MCF 10A (cell line): ENCODE measurements around the gene KLHL40. TPM values are rescaled to one million over a fixed set of nuclear protein-coding genes. Genes with fewer than 3 reads are reported as not detected.

ENCODE experiments used
- BruUV-seq: library from RNA; stranded (reverse); fragments of 400-500 nt; replicated peaks from 2 replicates; lab custom pipeline; 2021; lab: Mats Ljungman, UMichigan
- CTCF ChIA-PET: fragments of 300-600 bp; sonication (Branson Sonifier 250); formaldehyde crosslinking; extraction: SDS; loops from one replicate; lab custom pipeline; 2021; ENCODE audit warnings: antibody characterized with exemption, inconsistent platforms; lab: Yijun Ruan, JAX
- POLR2A ChIA-PET: fragments of 300-600, 350-650 bp; sonication (Branson Sonifier 250); formaldehyde crosslinking; extraction: SDS; loops from one replicate; lab custom pipeline; 2020; ENCODE audit warnings: antibody characterized with exemption, inconsistent platforms; lab: Yijun Ruan, JAX
- DNase-seq: peaks from one replicate; pipeline ENCODE4 v3.0.0-alpha.2; 2018; ENCODE audit not compliant: unreplicated experiment
- H3K27ac Mint-ChIP-seq: one replicate; pipeline ENCODE4 v1.8.0; 2022; ENCODE audit warnings: mild to moderate bottlenecking, low read depth, mixed read lengths; ENCODE audit not compliant: unreplicated experiment
- H3K27me3 Mint-ChIP-seq: one replicate; pipeline ENCODE4 v1.8.0; 2022; ENCODE audit warnings: mixed read lengths; ENCODE audit not compliant: insufficient read depth, unreplicated experiment
- H3K36me3 Mint-ChIP-seq: one replicate; pipeline ENCODE4 v1.8.0; 2022; ENCODE audit warnings: mild to moderate bottlenecking, moderate library complexity, mixed read lengths; ENCODE audit not compliant: insufficient read depth, unreplicated experiment
- H3K4me1 Mint-ChIP-seq: one replicate; pipeline ENCODE4 v1.8.0; 2022; ENCODE audit warnings: mixed read lengths; ENCODE audit not compliant: insufficient read depth, unreplicated experiment
- H3K4me3 Mint-ChIP-seq: one replicate; pipeline ENCODE4 v1.8.0; 2022; ENCODE audit warnings: mild to moderate bottlenecking, moderate library complexity, mixed read lengths; ENCODE audit not compliant: unreplicated experiment
- H3K9me3 Mint-ChIP-seq: one replicate; pipeline ENCODE4 v1.8.0; 2022; ENCODE audit warnings: mixed read lengths; ENCODE audit not compliant: unreplicated experiment
- CTCF ChIP-seq: fragments of 200-600 bp; IDR thresholded peaks from one replicate; pipeline ENCODE4 v1.8.0; 2022; ENCODE audit warnings: antibody characterized with exemption, mild to moderate bottlenecking; ENCODE audit not compliant: unreplicated experiment
- intact Hi-C: fragments of 100-400 bp; cut with micrococcal nuclease; formaldehyde crosslinking; loops from 2 replicates; pipeline ENCODE4 v1.14.1; 2022
- total RNA-seq: library from RNA; stranded (reverse); gene quantifications from 2 replicates; pipeline ENCODE4 v1.2.3, GENCODE V29; 2022

Gene KLHL40
- total RNA-seq, 1 experiment from 2014 or later: not detected

- DNase-seq: no peak
- H3K4me1 Mint-ChIP-seq: no peaks in the 10 kb centered on the region
- BruUV-seq: no TSS peak
- no peaks in the 10 kb centered on the region for H3K36me3 Mint-ChIP-seq
- intact Hi-C loops: no loop called here
- no peak for TF ChIP-seq CTCF
- CTCF ChIA-PET: interaction anchor here (0.5 to 0.7 kb wide), 5 partner anchors 13 to 211 kb away, joined by 3 to 4 read pairs (median 3); no protein-coding TSS in a partner anchor
- H3K27ac Mint-ChIP-seq: no peak overlapping the region
- POLR2A ChIA-PET: interaction anchor here (0.6 to 0.8 kb wide), 2 partner anchors 44 to 50 kb away, joined by 3 to 4 read pairs; no protein-coding TSS in a partner anchor
- H3K27me3 Mint-ChIP-seq: no peaks in the 10 kb centered on the region
- no peak overlapping the region for H3K4me3 Mint-ChIP-seq
- no peaks in the 10 kb centered on the region for H3K9me3 Mint-ChIP-seq
These were observed 27.5 kb downstream of the KLHL40 start for GRCh38 chr3:42712688-42713372.

GRCh38 chr3:42713747-42714146 lies 28.4 kb downstream of the KLHL40 start:
- no peaks in the 10 kb centered on the region for H3K27me3 Mint-ChIP-seq
- intact Hi-C loops: no loop called here
- ChIA-PET CTCF (interaction anchor here (0.6 to 0.7 kb wide), 2 partner anchors 14 to 29 kb away, joined by 3 read pairs; no protein-coding TSS in a partner anchor), POLR2A (no interaction called here)
- no peaks in the 10 kb centered on the region for H3K4me1 Mint-ChIP-seq
- DNase-seq: no peak
- H3K27ac Mint-ChIP-seq: no peak overlapping the region
- no peaks in the 10 kb centered on the region for H3K36me3 Mint-ChIP-seq
- TF ChIP-seq CTCF: no peak
- no peaks in the 10 kb centered on the region for H3K9me3 Mint-ChIP-seq
- BruUV-seq: no TSS peak
- H3K4me3 Mint-ChIP-seq: no peak overlapping the region

- DNase-seq: no peak
- ChIA-PET CTCF (interaction anchor here (0.7 kb wide), 1 partner anchor 38 kb away, joined by 3 read pairs; no protein-coding TSS in a partner anchor), POLR2A (no interaction called here)
- Mint-ChIP-seq H3K9me3 (no peaks in the 10 kb centered on the region), H3K4me3 (no peak overlapping the region), H3K36me3 (no peaks in the 10 kb centered on the region), H3K27ac (no peak overlapping the region), H3K27me3 (no peaks in the 10 kb centered on the region), H3K4me1 (no peaks in the 10 kb centered on the region)
- no peak for TF ChIP-seq CTCF
- intact Hi-C loops: no loop called here
- BruUV-seq: no TSS peak
These were observed 29.0 kb downstream of the KLHL40 start for GRCh38 chr3:42714171-42714852.

- POLR2A ChIA-PET: no interaction called here
- no TSS peak for BruUV-seq
- Mint-ChIP-seq H3K36me3 (no peaks in the 10 kb centered on the region), H3K9me3 (no peaks in the 10 kb centered on the region), H3K4me3 (no peak overlapping the region), H3K4me1 (peaks cover 5% of the 10 kb centered on the region), H3K27me3 (no peaks in the 10 kb centered on the region), H3K27ac (no peak overlapping the region)
- no peak for DNase-seq
- CTCF ChIA-PET: interaction anchor here (0.6 to 1.2 kb wide), 2 partner anchors 9 to 164 kb away, joined by 3 to 6 read pairs; no protein-coding TSS in a partner anchor
- TF ChIP-seq CTCF: no peak
- intact Hi-C loops: no loop called here
These were observed 32.0 kb downstream of the KLHL40 start for GRCh38 chr3:42717306-42717705.
